ENCODE data around the gene ZSCAN5B.

ZSCAN5B gene

GRCh38 chr19:56142897-56143434, 54.6 kb downstream of the ZSCAN5B start:
- no peak for DNase-seq

GRCh38 chr19:56142087-56142787, 55.3 kb downstream of the ZSCAN5B start:
- DNase-seq: no peak

GRCh38 chr19:56141417-56141993, 56.1 kb downstream of the ZSCAN5B start:
- no peak for DNase-seq

GRCh38 chr19:56140583-56141416, 56.8 kb downstream of the ZSCAN5B start, which contains the start of gene ZNF444:
ZNF444 (plus strand) TSS chr19:56141287; CDS start chr19:56146912, 5,625 bp downstream.
- peak; percentile 99 for DNase-seq

GRCh38 chr19:56139847-56140582, 57.6 kb downstream of the ZSCAN5B start:
- DNase-seq: no peak
